Dermis microvascular lymphatic vessel endothelial cell (primary cell): Measurements from ENCODE around the gene VAV2. TPM values are rescaled to one million over a fixed set of nuclear protein-coding genes. Genes with fewer than 3 reads are reported as not detected.

Experiments
- DNase-seq, 2 donors: peaks; one replicate each; pipeline versions ENCODE4 v3.0.0 to v3.0.0-alpha.2; 2010; ENCODE audit warnings: low read depth in 2 of 2
- total RNA-seq: library from RNA; depleted of rRNA; stranded (reverse); fragments of >200 nt; gene quantifications from 2 replicates; pipeline ENCODE4 v1.2.1, GENCODE V29; 2014

The VAV2 gene
- total RNA-seq, 1 donor from 2014 or later = 15.0 TPM

DNA sequence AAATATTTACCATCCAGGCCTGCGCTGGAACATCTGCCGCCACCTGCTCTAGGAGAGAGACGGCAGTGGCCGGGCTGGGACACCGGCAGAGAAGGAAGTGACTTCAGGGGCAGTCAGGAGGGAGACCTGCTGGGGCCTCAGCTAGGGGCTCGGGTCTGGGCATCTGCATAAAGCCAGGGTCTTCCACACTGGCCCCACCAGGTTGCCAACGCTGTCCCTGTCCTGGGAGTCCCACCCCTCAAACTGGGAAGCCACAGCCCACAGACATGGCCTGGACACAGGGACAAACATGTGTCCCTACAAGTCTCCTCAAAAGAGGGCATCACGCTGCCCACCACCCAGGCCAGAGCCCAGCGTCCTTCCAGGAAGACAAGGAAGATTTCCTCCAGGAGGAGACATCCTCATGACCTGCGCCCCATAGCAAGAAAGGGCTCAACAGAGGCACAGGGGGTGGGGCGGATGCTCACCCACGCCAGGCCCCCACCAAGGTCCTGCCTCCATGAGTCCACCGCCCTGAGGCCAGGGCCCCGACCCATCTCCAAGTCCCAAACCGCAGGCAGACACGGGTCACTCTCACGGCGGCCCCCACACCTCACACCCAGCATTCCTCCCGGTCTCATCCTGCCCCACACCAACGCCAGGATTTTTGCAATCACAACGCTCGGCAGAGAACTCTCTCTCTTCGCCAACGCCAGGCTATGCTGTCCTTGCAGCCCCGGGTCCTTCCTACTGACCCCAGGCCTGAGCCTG is 9.0 kb downstream of the VAV2 start:
- DNase-seq = no peak

DNA sequence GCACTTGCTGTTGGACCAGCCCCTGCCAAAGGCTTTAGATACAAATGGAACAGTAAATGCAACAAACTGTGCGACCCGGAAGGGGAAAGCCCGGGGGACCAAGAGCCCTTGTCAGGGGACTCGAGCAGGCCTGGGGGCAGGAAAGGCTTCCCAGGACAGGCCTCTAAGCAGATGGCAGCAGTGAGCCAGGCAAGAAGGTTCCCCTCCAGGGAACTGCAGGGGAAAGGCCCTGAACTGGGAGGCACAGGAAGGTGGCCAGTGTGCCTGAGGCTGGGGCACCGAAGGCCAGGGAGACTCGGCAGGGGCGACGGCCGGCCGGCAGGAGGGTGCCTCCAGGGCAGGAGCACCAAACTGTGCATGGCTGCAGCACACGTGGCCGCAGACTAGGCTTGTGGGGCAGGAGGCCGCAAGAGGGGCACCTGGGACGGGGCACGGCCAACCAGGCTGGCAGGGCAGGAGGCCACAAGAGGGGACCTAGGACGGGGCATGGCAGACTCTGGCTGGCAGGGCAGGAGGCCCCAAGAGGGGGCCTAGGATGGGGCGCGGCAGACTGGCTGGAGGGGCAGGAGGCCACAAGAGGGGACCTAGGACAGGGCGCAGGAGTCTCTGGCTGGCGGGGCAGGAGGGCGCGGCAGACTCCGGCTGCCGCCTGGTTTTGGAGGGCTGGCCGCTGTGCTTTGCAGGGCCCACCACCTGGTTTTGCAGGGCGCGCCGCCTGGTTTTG is 10.0 kb downstream of the VAV2 start:
- no peak for DNase-seq

DNA sequence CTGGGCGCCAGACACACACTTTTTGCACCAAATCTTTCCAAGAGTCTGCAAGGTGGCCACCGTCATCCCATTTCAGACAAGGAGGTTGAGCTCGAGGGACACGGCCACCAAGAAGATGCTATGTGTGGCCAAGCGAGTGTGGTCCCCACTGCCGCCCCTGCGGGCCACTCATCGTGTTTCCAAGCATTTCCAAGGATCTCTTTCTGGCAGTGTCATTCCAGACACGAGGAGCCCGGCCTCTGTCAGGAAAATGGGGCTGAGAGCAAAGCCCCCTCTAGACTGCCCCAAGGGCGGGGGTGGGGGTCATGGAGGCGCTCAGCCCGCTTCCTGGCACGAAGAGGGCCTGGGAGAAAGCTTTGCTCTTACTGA is 10.6 kb downstream of the VAV2 start:
- DNase-seq = no peak

DNA sequence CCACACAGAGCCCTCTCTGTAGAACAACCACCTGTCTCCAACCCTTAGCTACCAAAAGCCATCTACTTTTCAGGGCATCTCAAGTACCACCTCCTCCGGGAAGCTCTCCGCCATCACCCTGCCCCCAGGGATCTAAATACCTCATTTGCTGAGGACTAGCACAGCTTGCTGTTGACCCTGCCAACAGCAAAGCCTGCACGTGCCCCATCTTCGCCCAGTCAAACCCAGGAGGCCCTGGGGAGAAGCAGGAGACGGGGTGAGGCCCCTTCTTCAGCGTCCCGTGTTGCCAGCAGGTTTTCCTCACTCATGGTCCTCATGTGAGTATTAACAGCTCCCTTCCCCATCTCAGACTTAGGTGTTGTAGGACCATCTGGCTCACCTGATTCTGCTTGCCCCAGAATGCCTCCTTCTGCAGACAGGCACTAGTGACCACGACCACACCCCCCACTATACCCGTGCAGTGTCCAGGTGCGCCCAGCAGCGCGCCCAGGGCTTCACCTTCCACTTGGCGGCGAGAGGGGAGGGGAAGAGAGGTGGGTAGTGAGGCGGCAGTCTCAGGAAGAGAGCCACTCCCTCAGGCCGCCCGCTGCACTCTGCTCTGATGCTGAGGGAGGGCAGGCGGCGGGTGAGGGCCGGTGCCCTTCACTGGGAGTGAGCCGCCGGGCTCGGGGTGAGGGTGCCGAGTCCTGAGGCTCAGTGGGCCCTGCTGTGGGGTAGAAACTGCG is 11.1 kb downstream of the VAV2 start:
- no peak for DNase-seq

DNA sequence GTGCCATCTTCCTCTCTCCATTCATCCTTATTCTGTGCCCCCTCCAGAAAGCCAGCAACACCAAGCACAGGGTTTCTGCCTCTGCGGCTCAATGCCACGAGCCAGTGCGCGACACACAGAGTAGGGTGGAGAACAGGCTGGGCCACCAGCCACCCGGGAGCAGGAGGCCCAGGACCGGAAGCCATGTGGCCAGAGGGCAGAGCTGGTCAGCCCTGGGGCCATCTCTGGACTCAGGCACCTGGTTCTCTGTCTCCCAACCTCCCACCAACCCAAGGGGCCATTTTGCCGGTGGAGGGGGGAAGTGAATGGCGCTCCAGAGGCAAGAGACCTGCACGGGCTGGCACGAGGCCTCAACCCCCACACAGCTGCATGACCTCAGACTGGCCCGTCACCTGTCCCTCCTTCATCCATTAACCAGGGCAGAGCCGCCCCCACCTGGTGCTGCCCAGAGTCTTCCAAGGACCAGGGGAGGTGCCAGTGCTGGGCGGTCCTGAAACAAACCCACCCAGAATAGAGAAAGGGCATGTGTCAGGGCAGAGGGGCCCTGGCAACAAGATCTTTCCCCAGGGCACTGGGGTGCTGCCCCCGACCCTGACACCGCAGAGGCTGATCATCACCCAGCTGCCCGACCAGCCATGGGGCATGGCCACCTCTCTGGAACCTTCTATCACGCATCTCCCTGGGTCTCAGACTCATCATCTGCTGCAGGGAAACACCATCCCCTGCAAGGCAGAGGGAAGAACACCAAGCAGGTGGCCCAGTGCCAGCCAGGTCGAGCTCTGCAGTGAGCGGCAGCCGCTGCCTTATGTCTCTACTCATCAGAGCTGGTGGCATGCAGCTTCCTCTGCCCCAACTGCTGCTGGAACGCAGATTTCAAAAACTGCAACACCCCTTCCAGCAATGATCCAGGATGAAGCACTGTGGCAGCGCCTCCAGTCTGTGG is 11.9 kb downstream of the VAV2 start:
- peak in 1 of 2 donors; percentile 7 for DNase-seq

DNA sequence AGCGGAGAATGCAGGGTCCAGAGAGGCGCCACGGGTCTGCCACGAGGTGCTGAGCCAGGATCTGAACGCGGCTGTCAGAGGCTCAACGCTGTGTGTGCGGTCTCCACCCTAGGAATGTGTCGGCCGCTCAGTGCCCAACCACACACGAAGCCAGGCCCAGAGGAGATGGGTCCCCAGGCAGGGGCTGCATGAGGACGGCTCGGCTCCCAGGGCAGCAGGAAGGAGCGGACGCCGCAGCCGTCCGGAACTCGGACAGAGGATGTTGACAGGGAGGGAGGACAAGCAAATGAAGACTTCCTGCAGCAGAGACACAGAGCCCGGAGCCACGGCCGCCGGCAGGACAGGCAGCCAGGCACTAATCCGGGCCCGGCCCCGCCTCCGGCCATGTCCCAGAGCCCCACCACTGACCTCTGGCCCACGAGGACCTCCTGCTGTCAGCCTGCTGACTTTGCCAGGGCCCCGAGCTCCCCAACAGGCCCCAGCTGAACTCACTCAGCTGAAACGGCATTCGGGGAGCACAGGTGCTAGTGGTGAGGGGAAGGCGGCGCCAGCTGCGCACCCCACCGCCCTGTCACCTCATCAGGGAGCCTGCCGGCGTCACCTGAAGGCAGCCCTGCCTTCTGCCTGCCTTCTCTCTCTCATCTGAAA is 12.7 kb downstream of the VAV2 start:
- DNase-seq = peak in 1 of 2 donors; percentile 59

DNA sequence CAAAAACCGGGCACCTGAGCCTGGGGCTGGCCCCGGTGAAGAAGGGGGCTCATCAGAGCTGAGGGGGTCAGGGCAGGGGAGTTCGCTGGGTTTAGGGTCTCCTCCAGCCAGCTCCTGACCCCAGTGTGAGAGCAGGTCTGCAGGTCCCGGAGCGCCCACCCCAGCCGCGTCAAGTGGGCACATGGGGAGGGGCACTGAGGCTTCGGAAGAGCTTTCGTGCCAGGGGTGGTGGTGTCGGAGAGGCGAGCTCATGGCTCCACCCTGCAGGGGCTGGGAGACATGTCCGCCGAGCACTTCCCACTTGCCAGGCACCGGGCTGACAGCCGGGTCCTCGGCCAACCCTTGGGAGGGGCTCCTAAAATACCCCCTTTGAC is 13.2 kb downstream of the VAV2 start:
- no peak for DNase-seq

DNA sequence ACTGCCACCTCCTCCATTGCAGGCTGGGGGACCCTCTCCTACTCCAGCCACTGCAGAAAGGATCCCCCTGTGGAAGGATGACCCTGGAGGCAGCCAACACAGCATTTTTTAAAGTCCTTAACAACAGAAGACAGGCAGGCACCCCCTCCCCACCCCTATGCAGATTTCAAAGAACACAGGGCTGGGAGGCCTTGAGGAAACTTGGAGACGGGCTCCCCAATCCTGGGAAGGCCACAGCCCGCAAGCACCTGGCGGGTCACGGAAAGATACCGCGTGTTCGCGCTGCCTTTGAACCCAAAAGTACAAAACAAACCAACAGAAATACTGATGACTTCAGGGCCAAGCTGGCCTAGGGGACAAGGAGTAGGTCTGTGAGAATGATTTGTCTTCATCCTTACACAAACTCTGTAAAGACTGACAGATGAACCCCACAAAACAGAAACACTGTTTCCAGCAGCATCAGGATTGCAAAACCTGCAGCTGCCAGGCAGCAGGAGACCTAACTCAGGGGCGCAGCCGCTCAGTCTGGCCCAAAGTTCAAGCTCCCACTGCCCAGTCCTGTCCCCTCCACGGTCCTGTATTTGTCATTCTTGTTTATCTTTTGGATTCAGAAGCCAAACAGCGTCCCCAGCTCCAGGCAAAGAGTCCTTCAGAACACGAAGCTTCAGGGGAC is 13.8 kb downstream of the VAV2 start:
- DNase-seq = no peak

DNA sequence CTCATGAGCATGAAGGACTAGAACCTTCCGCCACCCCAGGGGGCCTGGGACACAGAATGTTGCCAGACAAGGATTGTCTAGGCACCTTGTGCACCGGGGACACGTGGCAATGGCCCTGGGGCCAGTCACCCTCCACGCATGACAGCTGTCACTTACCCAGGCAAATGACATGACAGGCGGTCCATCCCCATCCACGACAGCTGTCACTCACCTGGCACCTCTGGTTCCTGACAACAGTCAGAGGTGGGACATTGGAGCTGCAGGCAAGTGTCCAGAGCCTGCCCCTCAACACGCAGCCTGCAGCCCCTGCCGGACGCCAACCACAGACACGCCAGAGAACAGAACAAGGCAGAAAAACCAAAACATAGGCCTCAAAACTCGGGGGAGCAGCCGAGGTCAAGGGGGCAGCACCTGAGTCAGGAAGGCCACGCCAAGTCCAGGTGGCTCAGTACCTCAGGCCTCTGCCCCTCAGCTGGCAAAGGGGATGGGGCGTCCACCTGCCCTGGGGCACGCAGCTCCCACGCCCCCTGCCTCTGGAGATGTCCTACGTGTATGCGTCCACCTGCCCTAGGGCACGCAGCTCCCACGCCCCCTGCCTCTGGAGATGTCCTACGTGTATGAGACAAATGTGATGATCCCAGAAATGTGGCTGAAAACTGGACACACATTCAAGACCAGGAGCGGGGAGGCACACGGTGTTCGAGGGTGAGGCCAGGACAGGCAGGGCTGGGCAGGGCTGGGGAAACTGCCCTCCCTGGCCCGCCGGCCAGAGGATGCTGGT is 14.5 kb downstream of the VAV2 start:
- no peak for DNase-seq

DNA sequence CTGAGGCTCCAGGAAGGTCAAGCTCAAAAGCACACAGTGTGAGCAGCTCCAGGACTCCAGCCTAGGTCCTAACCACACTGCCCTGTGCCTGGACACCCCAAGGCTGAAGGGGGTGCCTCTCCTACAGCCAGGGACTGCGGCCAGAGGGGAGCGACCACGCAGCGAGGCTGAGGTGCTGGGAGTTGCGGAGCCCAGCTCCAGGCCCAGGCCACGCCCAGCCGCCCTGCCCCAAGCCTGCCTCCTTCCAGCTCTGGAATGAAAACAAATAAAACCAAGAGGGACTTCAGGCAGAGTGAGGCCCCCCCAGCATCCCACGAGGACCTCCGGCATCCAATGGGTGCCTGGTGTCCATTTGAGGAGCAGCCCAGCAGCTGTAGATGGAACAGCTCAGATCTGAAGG is 15.2 kb downstream of the VAV2 start:
- no peak for DNase-seq

DNA sequence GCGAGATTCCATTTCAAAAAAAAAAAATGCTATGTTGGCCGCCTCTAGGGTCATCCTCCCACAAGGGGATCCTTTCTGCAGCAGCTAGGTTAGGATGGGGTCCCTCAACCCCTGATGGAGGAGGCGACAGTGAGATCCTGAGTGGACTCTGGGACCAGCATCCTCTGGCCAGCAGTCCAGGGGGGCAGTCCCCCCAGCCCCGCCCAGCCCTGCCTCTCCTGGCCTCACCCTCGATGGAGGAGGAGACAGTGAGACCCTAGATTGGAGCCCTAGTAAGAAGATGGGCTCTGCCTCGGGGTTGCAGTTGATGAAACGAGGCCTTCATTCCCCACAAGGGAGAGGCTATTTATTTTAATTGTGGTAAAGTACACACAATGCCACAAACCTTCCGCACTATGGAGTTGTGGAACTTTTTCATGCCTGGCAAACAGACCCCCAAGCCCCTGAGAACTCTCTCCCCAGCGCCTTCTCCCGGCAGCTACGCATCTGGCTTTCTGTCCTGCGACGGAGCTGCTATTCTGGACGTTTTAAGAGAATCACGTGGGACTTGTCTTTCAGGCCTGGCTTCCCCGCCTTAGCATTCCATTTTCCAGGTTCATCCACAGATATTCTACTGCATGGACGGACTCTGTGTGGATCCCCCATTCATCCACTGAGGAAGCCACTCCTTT is 15.8 kb downstream of the VAV2 start:
- no peak for DNase-seq

DNA sequence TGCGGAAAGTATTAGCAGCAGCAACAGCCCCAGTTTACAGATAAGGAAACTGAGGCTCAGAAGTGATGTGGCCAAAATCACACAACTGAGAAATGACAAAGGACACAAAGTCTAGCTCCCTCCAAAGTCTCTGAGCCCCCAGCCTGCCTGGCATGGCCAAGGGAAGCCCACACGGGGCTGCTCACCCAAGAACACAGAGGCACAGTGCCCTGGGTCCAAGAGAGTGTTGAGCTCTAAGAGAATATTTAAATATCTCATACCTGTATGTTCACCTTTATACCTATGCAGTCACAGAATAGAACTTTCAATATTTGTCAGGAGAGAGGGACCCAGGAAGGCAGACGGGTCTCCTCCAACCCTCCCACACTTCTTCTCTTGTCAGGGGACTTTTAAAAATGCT is 16.6 kb downstream of the VAV2 start:
- no peak for DNase-seq

DNA sequence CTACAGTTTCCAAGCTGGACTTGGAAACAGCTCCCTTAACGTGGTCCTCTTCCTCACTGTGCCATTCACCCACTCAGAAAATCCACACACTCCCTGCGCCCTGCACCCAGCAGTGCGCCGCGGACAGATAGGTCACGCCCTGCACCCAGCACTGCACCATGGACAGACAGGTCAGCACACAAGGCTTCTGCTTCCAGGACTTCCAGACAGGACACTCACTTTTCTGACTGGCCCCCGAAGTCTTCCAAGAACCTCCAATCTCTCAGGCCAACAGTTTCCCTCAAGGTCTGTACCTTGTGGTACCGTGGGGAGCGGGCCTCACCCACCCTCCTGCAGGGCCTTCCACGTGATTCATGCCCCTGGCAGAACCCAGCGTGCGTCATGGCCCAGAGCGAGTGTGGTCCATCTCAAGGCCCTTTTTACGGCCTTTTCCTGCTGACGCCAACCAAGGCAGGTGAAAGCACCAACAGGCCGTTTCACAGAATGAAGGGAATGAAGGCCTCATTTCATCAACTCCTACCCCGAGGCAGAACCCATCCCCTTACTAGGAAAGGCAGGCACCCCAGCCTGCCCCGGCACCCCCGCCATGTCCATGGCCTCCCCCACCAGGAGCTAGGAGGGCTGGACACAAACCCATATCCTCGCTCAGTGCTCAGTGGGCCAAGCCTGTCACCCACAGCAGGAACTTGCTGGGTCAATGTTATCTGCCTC is 17.3 kb downstream of the VAV2 start:
- no peak for DNase-seq

DNA sequence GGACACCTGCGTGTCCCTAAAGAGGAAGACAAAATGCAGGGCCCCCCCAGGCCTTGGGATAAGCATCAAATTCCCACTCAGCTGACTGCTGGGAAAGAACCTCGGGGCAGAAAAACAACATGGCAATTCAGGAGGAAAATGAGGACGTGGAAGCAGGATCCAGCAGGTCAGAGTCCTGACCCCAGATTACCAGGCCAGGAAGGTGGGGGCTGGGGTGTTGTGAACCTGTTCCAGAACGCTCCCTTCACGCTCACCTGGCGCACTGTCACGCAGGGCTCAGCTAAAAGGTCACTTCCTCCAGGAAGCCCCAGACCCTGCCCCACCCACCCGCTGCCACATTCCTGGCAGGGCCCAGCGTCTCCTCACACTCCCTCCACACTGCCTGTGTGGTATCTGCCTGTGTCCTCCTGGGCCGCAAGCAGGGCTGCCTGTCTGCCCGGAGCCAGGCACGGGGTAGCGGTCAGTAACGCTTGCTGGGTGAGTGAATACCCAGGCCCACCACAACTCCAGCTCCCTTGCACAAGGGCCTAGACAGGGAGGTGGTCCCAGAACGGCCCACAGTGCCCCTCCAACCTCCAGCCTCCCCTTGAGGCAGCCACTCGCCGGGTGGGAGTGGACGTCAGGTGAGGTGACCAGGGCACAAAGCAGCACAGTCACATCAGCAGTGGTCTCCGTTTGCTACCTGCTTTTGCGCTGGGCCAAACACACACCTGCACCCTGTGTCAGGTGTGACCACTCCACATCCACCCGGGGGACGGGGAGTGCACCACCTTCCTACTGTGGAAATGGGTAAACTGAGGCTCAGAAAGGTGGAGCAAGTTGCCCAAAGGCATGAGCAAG is 18.1 kb downstream of the VAV2 start:
- DNase-seq = peak; percentile 27 to 63

DNA sequence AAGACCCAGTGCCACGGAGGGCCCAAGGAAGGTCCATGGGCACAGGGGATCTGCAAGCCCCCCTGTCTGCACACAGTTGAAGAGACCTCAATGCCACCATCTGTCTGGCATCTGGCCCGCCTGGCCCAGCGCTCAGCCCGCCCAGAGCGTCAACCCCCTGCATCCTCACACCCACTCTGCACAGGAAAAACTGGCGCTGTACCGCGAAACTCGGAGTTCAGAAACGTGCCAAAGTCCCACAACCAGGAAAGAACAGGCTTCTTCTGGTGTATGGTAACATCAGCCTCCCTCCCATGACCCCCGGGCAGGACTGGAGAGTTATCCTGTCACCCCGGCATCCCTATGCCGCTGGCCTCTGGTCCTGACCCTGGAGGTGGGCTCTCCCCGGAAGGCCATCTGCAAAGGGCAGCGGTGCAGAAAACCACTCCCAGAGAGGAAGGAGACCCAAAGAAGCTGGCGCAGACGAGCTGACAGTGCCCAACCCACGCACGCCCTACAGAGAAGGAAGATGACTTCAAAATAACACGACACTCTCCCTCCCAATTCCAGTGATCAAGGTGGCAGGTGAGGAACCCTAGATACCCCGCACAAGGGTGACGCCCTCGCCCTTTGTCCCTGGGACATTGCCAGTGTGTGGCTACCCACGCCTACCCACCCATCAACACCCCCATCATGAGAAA is 18.9 kb downstream of the VAV2 start:
- no peak for DNase-seq

DNA sequence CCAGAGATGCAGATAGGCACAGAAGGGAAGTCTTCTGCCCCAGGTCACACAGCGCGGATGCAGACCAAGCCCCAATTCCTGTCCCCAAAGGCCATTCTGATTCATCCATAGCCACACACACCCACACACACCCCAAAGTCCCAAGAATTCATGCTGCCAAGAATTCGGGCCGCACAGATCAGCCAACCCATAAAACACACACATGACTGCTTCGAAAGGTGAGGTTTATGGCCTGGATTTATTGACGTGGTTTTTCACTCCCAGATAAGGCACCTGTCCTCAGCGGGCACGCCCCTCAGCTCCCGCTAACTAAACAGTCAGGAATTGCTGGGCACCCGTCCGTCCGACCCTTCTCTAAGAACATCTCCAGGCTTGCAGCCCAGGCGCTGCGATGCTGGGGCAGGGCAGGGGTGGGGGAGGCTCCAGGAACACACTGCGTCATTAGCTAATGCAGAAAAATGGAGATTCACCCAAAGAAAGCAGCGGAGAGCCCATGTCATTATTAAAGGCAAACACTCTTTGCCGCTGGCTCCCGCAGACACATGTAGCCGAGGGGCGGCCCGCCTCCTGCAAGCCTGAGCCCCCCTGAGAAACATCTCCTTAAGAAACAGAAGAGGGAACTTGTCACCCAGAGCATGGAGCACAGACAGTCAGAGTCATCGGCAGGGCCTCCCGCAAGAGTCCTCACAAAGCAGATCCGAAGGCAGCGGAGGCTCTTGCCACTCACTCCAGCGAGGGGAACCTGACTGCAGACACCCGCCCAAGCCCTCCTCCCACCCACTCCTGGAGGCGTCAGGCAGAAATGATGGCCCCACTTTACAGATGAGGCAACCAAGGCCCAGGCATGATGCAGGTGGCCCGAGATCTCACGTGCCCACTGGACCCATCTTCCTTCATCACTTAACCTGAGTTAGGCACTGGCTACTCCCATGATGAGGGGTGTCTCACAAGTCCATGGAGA is 19.9 kb downstream of the VAV2 start:
- no peak for DNase-seq
